KMS-11 (cell line): ENCODE data around the gene IQSEC1.

Source experiments
- H2AFZ ChIP-seq: fragments of 200-600 bp; sonication (generic); 2 replicates; pipeline ENCODE4 v1.6.1; 2016; ENCODE audit warnings: antibody characterized with exemption, mixed run types, low read depth
- H3K27ac ChIP-seq: fragments of 200-600 bp; sonication (generic); 2 replicates; pipeline ENCODE4 v1.6.1; 2016; ENCODE audit warnings: mild to moderate bottlenecking, mixed run types
- H3K27me3 ChIP-seq: fragments of 200-600 bp; sonication (generic); 2 replicates; pipeline ENCODE4 v1.6.1; 2017; ENCODE audit warnings: mild to moderate bottlenecking, low read depth, mixed run types, moderate library complexity; ENCODE audit not compliant: insufficient read depth
- H3K36me3 ChIP-seq: fragments of 200-600 bp; sonication (generic); 2 replicates; pipeline ENCODE4 v1.6.1; 2017; ENCODE audit warnings: mild to moderate bottlenecking, mixed run types; ENCODE audit not compliant: insufficient read depth
- H3K4me1 ChIP-seq: fragments of 200-600 bp; sonication (generic); 2 replicates; pipeline ENCODE4 v1.6.1; 2016; ENCODE audit warnings: mild to moderate bottlenecking, low read depth, mixed run types; ENCODE audit not compliant: poor library complexity, severe bottlenecking
- H3K4me2 ChIP-seq: fragments of 200-600 bp; sonication (generic); 2 replicates; pipeline ENCODE4 v1.7.0; 2016; ENCODE audit warnings: mild to moderate bottlenecking, mixed run types
- H3K4me3 ChIP-seq: fragments of 200-600 bp; sonication (generic); IDR thresholded peaks from 2 replicates; pipeline ENCODE4 v1.6.1; 2017; ENCODE audit warnings: low read depth, low read length, mixed read lengths; ENCODE audit not compliant: insufficient read depth
- H3K79me2 ChIP-seq: fragments of 200-600 bp; sonication (generic); 2 replicates; pipeline ENCODE4 v1.6.1; 2016; ENCODE audit warnings: low read depth, mixed run types; ENCODE audit not compliant: insufficient read depth
- H3K9ac ChIP-seq: fragments of 200-600 bp; sonication (generic); 2 replicates; pipeline ENCODE4 v1.6.1; 2016; ENCODE audit warnings: mild to moderate bottlenecking, mixed run types
- H4K20me1 ChIP-seq: fragments of 200-600 bp; sonication (generic); 2 replicates; pipeline ENCODE4 v1.6.1; 2016; ENCODE audit warnings: mild to moderate bottlenecking, mixed run types; ENCODE audit not compliant: insufficient read depth
- TF ChIP-seq, protein P1 (sequence below): fragments of 200-600 bp; sonication (generic); conservative IDR thresholded peaks from 2 replicates; pipeline ENCODE4 v1.6.1; 2017; ENCODE audit warnings: low read depth, mild to moderate bottlenecking, antibody characterized with exemption, low read length, moderate library complexity, mixed read lengths

The IQSEC1 gene

GRCh38 chr3:12957339-12957738 lies 115.9 kb downstream of the IQSEC1 start:
- Histone ChIP-seq H3K36me3 (no peaks in the 10 kb centered on the region), H3K4me3 (no peak overlapping the region), H3K27me3 (no peaks in the 10 kb centered on the region), H3K27ac (no peak overlapping the region), H4K20me1 (no peaks in the 10 kb centered on the region), H3K4me1 (no peaks in the 10 kb centered on the region), H3K9ac (no peak overlapping the region), H3K4me2 (no peak overlapping the region), H3K79me2 (no peaks in the 10 kb centered on the region), H2AFZ (no peak overlapping the region)
- TF ChIP-seq, protein P1, sequence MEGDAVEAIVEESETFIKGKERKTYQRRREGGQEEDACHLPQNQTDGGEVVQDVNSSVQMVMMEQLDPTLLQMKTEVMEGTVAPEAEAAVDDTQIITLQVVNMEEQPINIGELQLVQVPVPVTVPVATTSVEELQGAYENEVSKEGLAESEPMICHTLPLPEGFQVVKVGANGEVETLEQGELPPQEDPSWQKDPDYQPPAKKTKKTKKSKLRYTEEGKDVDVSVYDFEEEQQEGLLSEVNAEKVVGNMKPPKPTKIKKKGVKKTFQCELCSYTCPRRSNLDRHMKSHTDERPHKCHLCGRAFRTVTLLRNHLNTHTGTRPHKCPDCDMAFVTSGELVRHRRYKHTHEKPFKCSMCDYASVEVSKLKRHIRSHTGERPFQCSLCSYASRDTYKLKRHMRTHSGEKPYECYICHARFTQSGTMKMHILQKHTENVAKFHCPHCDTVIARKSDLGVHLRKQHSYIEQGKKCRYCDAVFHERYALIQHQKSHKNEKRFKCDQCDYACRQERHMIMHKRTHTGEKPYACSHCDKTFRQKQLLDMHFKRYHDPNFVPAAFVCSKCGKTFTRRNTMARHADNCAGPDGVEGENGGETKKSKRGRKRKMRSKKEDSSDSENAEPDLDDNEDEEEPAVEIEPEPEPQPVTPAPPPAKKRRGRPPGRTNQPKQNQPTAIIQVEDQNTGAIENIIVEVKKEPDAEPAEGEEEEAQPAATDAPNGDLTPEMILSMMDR = no peak

DNA sequence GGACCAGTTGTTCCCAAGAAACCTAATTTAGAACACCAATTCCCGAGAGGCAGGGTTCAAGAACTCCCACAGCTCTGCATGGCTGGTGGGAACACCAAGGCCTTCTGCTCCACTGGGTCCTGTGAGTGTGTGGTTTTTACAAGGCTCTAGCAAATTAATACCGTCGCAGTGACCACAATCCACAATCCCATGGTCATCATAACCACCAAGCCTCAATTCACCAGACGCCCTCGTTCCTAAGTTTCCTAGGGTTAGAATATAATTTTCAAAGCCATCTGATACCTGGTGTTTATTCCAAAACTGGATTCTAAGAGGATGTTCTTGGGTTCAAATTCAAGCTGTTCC lies 116.9 kb downstream of the IQSEC1 start:
- Histone ChIP-seq H3K27ac (no peak overlapping the region), H3K4me1 (no peaks in the 10 kb centered on the region), H3K4me3 (no peak overlapping the region), H3K27me3 (no peaks in the 10 kb centered on the region), H3K79me2 (no peaks in the 10 kb centered on the region), H3K36me3 (no peaks in the 10 kb centered on the region), H2AFZ (no peak overlapping the region), H3K4me2 (no peak overlapping the region), H3K9ac (no peak overlapping the region), H4K20me1 (no peaks in the 10 kb centered on the region)
- TF ChIP-seq, protein P1 = no peak

DNA sequence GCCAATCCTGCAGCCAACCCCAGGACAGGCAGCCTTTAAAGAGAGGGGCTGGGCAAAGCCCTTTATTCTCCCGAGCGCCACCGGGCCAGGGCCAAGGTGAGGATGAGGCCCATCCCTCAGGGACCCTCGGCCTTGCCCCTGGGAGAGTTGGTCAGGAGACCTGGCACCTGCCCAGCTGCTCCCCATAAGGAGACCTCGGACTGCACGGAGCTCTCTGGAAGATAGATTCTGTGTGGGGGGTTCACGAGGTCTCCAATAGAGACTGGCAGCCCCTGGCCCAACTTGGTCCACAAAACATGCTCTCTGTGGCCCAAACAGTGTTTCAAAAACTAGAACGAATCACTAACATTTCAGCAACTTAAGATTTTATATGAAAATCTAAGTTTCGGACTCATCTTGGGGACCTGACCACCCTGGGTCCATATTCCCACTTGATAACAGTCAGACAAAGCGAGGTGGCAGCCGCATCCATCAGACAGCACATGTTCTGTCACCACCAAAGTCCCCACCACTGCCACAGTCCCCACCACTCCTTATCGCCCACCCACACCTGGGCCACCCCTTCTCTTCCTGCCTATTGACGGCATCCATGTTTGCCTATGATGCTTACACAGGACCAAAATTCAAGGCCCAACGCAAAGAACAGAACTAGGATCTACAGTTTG lies 117.4 kb downstream of the IQSEC1 start:
- Histone ChIP-seq H3K9ac (no peak overlapping the region), H3K36me3 (no peaks in the 10 kb centered on the region), H2AFZ (no peak overlapping the region), H3K4me2 (no peak overlapping the region), H3K4me1 (no peaks in the 10 kb centered on the region), H3K27ac (no peak overlapping the region), H3K4me3 (no peak overlapping the region), H3K79me2 (no peaks in the 10 kb centered on the region), H3K27me3 (no peaks in the 10 kb centered on the region), H4K20me1 (no peaks in the 10 kb centered on the region)
- TF ChIP-seq, protein P1 = no peak

GRCh38 chr3:12954891-12955650 lies 118.2 kb downstream of the IQSEC1 start:
- no peak overlapping the region for H2AFZ ChIP-seq
- H3K4me3 ChIP-seq = no peak overlapping the region
- H3K27ac ChIP-seq = no peak overlapping the region
- H3K36me3 ChIP-seq = no peaks in the 10 kb centered on the region
- H4K20me1 ChIP-seq = no peaks in the 10 kb centered on the region
- no peaks in the 10 kb centered on the region for H3K79me2 ChIP-seq
- H3K27me3 ChIP-seq = no peaks in the 10 kb centered on the region
- H3K4me2 ChIP-seq = no peak overlapping the region
- TF ChIP-seq, protein P1 = no peak
- peaks cover 1% of the 10 kb centered on the region for H3K4me1 ChIP-seq
- H3K9ac ChIP-seq = no peak overlapping the region
